HepG2 (cell line): ENCODE results near the gene STRADA. TPM values are rescaled to one million over a fixed set of nuclear protein-coding genes. Genes with fewer than 3 reads are reported as not detected.

ENCODE experiments used
- ZNF567 ChIP-seq: sonication (generic); formaldehyde crosslinking; IDR thresholded peaks from 2 replicates; pipeline ENCODE4 v1.8.1; 2023; ENCODE audit warnings: mild to moderate bottlenecking, missing genetic modification reagents, borderline replicate concordance
- polyA plus RNA-seq, 8 experiments: library from polyadenylated mRNA; depleted of rRNA in 3 of 8; stranded (reverse) in 7 of 8; unstranded in 1 of 8; fragments of >200 nt; fragmentation: Illumina TruSeq in 4 of 8; extraction: Trizol in 4 of 8; gene quantifications; 2 replicates each; pipeline versions ENCODE4 v1.2.1 to v1.2.3, GENCODE V29; 2011 to 2016; ENCODE audit warnings: low read depth in 4 of 8, missing spikeins in 1 of 8, mixed read lengths in 1 of 8; ENCODE audit not compliant: insufficient read depth in 1 of 8
- total RNA-seq, 5 experiments: library from RNA; depleted of rRNA; stranded (reverse); fragments of >200 nt; fragmentation: Illumina TruSeq; extraction: Trizol; gene quantifications; 2 replicates each; pipeline ENCODE4 v1.2.3, GENCODE V29; 2016; ENCODE audit warnings: low read depth in 1 of 5
- TF ChIP-seq, protein P1 (sequence below): sonication (generic); formaldehyde crosslinking; IDR thresholded peaks from 2 replicates; pipeline ENCODE4 v1.4.0; 2020; ENCODE audit warnings: mild to moderate bottlenecking, missing genetic modification reagents
- TF ChIP-seq, protein P2 (sequence below): sonication (generic); formaldehyde crosslinking; conservative IDR thresholded peaks from 2 replicates; pipeline ENCODE4 v1.4.0; 2020; ENCODE audit warnings: missing genetic modification reagents
- TF ChIP-seq, protein P3 (sequence below): sonication (generic); formaldehyde crosslinking; IDR thresholded peaks from 2 replicates; pipeline ENCODE4 v1.5.1; 2020; ENCODE audit warnings: mild to moderate bottlenecking, missing genetic modification reagents, borderline replicate concordance
- TF ChIP-seq, protein P4 (sequence below): sonication (generic); formaldehyde crosslinking; IDR thresholded peaks from 2 replicates; pipeline ENCODE4 v1.4.0; 2020; ENCODE audit warnings: missing genetic modification reagents

The STRADA gene
- total and polyA plus RNA-seq, 2 of the 13 experiments (the other 11 are each of a cell fraction or from before 2014, with no cell fraction given), result 17.6 to 17.9 TPM

DNA sequence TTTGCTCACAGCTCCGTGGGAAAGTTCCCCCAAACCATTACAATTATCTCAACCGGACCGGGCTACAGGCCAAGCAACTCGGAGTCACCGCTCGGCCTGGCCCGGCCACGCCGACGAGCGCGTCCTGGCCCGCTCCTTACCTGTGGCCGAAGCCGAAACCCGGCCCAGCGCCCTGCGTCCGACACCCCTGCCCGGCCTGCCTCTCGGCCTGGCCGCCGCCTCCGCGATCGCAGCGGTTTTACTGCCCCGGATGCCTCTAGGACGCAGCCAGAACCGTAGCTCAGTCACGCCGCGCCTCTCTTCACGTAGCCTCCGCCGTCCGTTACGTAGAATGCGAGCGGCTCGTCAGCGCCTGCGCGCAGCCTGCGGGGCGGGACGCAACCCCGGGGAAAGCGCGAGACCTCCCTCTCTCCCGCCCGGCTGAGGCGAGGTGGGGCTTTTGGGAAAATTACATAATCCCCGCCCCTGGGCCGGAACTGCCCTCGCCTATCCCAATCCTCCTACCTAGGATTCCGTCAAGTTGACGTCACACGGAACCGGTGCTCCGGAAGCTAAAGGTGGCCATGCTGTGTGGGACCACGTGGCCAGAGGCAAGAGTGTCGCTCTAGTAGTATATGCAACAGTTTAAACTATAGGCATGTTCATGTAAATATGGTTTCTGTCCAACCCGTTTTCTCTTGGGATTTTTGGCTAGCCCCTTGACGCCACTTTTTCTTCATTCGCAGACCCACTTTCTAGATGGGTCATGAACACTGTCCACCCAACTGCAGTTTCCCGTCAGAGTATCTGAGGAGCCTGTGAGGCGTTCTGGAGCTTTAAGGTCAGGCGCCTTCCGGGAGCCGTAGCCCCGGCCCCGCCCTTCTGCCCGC, 31.9 kb upstream of the STRADA start, which contains the start of gene CCDC47 (continued):
- TF ChIP-seq, protein P1, sequence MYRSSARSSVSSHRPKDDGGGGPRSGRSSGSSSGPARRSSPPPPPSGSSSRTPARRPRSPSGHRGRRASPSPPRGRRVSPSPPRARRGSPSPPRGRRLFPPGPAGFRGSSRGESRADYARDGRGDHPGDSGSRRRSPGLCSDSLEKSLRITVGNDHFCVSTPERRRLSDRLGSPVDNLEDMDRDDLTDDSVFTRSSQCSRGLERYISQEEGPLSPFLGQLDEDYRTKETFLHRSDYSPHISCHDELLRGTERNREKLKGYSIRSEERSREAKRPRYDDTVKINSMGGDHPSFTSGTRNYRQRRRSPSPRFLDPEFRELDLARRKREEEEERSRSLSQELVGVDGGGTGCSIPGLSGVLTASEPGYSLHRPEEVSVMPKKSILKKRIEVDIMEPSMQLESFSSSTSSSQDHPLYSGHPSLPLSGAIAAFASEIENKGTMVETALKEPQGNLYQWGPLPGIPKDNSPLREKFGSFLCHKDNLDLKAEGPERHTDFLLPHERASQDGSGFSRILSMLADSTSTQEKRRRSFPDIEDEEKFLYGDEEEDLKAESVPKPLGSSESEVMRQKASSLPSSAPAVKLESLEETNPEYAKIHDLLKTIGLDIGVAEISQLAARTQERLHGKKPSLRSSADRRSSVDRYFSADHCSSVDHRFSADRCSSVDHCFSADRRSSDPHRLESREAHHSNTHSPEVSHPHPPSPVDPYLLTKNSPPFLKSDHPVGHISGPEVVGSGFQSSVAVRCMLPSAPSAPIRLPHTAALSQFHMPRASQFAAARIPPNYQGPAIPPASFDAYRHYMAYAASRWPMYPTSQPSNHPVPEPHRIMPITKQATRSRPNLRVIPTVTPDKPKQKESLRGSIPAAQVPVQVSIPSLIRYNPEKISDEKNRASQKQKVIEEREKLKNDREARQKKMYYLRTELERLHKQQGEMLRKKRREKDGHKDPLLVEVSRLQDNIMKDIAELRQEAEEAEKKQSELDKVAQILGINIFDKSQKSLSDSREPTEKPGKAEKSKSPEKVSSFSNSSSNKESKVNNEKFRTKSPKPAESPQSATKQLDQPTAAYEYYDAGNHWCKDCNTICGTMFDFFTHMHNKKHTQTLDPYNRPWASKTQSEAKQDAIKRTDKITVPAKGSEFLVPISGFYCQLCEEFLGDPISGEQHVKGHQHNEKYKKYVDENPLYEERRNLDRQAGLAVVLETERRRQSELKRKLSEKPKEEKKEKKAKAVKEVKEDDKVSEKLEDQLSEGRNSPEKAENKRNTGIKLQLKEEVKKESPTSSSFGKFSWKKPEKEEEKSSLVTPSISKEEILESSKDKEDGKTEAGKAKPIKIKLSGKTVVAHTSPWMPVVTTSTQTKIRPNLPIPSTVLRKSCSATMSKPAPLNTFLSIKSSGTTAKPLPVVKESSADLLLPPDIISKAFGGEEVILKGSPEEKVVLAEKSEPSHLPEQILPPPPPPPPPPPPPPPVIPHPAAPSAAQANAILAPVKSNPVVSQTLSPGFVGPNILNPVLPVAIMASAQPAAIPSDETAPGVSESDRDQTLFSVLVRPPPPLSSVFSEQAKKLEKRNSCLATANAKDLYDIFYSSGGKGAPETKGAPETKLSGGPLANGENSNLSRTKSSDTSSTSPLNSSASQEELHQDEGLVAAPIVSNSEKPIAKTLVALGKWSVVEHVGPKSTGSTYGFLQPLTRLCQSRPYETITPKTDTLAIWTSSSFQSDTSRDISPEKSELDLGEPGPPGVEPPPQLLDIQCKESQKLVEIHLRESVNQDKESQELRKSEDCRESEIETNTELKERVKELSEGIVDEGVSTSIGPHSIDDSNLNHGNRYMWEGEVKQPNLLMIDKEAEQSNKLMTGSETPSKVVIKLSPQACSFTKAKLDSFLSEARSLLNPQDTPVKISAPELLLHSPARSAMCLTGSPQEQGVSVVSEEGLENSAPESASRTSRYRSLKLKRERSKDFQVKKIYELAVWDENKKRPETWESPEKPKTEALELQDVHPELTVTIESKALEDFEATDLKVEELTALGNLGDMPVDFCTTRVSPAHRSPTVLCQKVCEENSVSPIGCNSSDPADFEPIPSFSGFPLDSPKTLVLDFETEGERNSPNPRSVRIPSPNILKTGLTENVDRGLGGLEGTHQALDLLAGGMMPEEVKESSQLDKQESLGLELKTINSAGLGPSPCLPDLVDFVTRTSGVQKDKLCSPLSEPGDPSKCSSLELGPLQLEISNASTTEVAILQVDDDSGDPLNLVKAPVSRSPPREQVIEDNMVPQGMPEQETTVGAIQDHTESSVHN (CRISPR knock-in tag), result peak; percentile 55; the same call in 1 of the 2 replicates
- TF ChIP-seq, protein P2, sequence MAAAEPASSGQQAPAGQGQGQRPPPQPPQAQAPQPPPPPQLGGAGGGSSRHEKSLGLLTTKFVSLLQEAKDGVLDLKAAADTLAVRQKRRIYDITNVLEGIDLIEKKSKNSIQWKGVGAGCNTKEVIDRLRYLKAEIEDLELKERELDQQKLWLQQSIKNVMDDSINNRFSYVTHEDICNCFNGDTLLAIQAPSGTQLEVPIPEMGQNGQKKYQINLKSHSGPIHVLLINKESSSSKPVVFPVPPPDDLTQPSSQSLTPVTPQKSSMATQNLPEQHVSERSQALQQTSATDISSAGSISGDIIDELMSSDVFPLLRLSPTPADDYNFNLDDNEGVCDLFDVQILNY (CRISPR knock-in tag), result 0 out of 2 replicates have a peak, but pooled peaks have one; percentile 62
- TF ChIP-seq ZNF567 (CRISPR knock-in tag), result peak; percentile 63
- TF ChIP-seq, protein P3, sequence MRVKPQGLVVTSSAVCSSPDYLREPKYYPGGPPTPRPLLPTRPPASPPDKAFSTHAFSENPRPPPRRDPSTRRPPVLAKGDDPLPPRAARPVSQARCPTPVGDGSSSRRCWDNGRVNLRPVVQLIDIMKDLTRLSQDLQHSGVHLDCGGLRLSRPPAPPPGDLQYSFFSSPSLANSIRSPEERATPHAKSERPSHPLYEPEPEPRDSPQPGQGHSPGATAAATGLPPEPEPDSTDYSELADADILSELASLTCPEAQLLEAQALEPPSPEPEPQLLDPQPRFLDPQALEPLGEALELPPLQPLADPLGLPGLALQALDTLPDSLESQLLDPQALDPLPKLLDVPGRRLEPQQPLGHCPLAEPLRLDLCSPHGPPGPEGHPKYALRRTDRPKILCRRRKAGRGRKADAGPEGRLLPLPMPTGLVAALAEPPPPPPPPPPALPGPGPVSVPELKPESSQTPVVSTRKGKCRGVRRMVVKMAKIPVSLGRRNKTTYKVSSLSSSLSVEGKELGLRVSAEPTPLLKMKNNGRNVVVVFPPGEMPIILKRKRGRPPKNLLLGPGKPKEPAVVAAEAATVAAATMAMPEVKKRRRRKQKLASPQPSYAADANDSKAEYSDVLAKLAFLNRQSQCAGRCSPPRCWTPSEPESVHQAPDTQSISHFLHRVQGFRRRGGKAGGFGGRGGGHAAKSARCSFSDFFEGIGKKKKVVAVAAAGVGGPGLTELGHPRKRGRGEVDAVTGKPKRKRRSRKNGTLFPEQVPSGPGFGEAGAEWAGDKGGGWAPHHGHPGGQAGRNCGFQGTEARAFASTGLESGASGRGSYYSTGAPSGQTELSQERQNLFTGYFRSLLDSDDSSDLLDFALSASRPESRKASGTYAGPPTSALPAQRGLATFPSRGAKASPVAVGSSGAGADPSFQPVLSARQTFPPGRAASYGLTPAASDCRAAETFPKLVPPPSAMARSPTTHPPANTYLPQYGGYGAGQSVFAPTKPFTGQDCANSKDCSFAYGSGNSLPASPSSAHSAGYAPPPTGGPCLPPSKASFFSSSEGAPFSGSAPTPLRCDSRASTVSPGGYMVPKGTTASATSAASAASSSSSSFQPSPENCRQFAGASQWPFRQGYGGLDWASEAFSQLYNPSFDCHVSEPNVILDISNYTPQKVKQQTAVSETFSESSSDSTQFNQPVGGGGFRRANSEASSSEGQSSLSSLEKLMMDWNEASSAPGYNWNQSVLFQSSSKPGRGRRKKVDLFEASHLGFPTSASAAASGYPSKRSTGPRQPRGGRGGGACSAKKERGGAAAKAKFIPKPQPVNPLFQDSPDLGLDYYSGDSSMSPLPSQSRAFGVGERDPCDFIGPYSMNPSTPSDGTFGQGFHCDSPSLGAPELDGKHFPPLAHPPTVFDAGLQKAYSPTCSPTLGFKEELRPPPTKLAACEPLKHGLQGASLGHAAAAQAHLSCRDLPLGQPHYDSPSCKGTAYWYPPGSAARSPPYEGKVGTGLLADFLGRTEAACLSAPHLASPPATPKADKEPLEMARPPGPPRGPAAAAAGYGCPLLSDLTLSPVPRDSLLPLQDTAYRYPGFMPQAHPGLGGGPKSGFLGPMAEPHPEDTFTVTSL, result peak; percentile 88
- TF ChIP-seq, protein P4, sequence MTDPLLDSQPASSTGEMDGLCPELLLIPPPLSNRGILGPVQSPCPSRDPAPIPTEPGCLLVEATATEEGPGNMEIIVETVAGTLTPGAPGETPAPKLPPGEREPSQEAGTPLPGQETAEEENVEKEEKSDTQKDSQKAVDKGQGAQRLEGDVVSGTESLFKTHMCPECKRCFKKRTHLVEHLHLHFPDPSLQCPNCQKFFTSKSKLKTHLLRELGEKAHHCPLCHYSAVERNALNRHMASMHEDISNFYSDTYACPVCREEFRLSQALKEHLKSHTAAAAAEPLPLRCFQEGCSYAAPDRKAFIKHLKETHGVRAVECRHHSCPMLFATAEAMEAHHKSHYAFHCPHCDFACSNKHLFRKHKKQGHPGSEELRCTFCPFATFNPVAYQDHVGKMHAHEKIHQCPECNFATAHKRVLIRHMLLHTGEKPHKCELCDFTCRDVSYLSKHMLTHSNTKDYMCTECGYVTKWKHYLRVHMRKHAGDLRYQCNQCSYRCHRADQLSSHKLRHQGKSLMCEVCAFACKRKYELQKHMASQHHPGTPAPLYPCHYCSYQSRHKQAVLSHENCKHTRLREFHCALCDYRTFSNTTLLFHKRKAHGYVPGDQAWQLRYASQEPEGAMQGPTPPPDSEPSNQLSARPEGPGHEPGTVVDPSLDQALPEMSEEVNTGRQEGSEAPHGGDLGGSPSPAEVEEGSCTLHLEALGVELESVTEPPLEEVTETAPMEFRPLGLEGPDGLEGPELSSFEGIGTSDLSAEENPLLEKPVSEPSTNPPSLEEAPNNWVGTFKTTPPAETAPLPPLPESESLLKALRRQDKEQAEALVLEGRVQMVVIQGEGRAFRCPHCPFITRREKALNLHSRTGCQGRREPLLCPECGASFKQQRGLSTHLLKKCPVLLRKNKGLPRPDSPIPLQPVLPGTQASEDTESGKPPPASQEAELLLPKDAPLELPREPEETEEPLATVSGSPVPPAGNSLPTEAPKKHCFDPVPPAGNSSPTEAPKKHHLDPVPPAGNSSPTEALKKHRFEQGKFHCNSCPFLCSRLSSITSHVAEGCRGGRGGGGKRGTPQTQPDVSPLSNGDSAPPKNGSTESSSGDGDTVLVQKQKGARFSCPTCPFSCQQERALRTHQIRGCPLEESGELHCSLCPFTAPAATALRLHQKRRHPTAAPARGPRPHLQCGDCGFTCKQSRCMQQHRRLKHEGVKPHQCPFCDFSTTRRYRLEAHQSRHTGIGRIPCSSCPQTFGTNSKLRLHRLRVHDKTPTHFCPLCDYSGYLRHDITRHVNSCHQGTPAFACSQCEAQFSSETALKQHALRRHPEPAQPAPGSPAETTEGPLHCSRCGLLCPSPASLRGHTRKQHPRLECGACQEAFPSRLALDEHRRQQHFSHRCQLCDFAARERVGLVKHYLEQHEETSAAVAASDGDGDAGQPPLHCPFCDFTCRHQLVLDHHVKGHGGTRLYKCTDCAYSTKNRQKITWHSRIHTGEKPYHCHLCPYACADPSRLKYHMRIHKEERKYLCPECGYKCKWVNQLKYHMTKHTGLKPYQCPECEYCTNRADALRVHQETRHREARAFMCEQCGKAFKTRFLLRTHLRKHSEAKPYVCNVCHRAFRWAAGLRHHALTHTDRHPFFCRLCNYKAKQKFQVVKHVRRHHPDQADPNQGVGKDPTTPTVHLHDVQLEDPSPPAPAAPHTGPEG (CRISPR knock-in tag), result peak; percentile 73
